Astrocyte (in vitro differentiated cells and primary cell): Measurements from ENCODE around the gene CCL8.

Source experiments
- EZH2 ChIP-seq: IDR thresholded peaks from 2 replicates; pipeline ENCODE4 v1.6.1; 2012; ENCODE audit warnings: mild to moderate bottlenecking, low read length, inconsistent platforms; ENCODE audit not compliant: insufficient read depth
- TF ChIP-seq, protein P1 (sequence below): IDR thresholded peaks from 2 replicates; pipeline ENCODE4 v1.5.1; 2011; ENCODE audit warnings: low read depth, mild to moderate bottlenecking, inconsistent platforms, low read length, moderate library complexity; ENCODE audit not compliant: insufficient read depth

DNA sequence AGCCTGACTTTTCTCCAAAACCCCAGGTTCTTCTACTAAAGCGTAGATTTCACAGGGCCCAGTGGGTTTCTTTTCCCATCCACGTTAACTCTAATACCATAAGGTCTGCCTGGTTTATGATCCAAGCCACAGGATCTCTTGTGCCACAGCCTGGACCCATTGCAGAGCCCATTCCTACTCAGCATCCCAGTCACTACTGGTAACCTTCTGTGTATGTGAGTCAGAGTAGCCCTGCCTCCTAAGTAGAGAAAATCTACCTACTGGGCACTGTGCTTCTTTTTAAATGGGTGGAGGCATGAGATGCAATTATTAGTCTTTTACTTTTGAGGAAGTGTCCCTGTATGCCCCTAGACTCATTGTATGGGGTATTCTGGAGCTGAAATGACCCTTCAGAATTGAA lies 20.2 kb upstream of the CCL8 start:
- TF ChIP-seq EZH2, result no peak
- TF ChIP-seq, protein P1, sequence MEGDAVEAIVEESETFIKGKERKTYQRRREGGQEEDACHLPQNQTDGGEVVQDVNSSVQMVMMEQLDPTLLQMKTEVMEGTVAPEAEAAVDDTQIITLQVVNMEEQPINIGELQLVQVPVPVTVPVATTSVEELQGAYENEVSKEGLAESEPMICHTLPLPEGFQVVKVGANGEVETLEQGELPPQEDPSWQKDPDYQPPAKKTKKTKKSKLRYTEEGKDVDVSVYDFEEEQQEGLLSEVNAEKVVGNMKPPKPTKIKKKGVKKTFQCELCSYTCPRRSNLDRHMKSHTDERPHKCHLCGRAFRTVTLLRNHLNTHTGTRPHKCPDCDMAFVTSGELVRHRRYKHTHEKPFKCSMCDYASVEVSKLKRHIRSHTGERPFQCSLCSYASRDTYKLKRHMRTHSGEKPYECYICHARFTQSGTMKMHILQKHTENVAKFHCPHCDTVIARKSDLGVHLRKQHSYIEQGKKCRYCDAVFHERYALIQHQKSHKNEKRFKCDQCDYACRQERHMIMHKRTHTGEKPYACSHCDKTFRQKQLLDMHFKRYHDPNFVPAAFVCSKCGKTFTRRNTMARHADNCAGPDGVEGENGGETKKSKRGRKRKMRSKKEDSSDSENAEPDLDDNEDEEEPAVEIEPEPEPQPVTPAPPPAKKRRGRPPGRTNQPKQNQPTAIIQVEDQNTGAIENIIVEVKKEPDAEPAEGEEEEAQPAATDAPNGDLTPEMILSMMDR, result no peak
